Vagina (tissue), 2 donors: ENCODE data around the gene NPS.

Experiments used
- POLR2A ChIP-seq, 2 donors: fragments of 450-650 bp; IDR thresholded peaks; one replicate each; pipeline ENCODE4 v1.6.1; 2017; ENCODE audit warnings: antibody characterized with exemption in 2 of 2, mild to moderate bottlenecking in 2 of 2, moderate library complexity in 2 of 2
- TF ChIP-seq, protein P1 (sequence below), 3 experiments: fragments of 450-650 bp in 2 of 3; fragments of 200-600 bp in 1 of 3; sonication (generic) in 1 of 3; IDR thresholded peaks; one replicate each; pipeline ENCODE4 v1.5.1; 2017 to 2019; ENCODE audit warnings: antibody characterized with exemption in 3 of 3, mild to moderate bottlenecking in 2 of 3, moderate library complexity in 2 of 3

DNA sequence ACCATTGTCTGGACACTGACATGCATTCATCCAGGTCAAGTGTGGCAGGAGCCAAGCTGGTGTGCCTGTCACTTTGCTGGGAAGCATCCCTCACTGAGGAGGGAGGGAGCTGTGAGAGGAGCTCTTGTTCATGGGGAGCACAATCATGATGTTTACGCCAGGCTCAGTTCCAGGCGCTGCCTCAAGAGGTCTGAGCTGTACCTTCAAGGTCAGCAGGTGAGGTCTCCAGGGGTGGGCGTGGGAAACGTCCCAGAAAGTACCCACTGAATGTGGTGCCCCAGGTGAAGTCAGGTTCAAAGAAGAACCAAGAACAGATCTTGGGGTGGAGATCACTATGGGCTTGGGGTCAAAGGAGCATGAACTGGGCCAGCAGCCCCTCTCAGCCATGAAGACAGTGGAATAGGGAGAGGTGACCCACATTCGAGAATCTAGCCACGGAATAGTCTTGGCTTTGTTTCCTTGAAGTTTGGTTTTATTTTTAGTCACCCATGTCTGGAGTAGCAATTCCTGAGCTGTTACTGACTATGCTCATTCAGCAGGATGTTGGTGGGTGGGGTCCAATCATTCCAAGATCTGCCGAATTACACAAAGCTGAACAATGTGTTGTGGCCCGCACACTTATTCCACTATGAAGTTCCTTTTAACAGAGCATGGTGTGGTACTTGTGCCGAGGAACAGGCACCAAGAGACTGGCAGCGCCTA, 29.3 kb downstream of the NPS start:
- TF ChIP-seq, protein P1, sequence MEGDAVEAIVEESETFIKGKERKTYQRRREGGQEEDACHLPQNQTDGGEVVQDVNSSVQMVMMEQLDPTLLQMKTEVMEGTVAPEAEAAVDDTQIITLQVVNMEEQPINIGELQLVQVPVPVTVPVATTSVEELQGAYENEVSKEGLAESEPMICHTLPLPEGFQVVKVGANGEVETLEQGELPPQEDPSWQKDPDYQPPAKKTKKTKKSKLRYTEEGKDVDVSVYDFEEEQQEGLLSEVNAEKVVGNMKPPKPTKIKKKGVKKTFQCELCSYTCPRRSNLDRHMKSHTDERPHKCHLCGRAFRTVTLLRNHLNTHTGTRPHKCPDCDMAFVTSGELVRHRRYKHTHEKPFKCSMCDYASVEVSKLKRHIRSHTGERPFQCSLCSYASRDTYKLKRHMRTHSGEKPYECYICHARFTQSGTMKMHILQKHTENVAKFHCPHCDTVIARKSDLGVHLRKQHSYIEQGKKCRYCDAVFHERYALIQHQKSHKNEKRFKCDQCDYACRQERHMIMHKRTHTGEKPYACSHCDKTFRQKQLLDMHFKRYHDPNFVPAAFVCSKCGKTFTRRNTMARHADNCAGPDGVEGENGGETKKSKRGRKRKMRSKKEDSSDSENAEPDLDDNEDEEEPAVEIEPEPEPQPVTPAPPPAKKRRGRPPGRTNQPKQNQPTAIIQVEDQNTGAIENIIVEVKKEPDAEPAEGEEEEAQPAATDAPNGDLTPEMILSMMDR (IDR thresholded peaks at IDR 0.05), result no peak
- TF ChIP-seq POLR2A (IDR thresholded peaks at IDR 0.05), result no peak
